ENCODE data around the gene RHOD. TPM values are rescaled to one million over a fixed set of nuclear protein-coding genes. Genes with fewer than 3 reads are reported as not detected.
A peak's percentile ranks its signal among the peaks of the same experiment; 100 is the strongest.

Gene RHOD
- total and polyA plus RNA-seq, 9 of the 15 experiments (the other 6 are each of a cell fraction or from before 2014, with no cell fraction given): not detected

GRCh38 chr11:67022341-67022933, 34.2 kb upstream of the RHOD start:
- Histone ChIP-seq H3K27ac (ENCODE audit: extremely low read depth, low read depth, low read length) (no peak overlapping the region), H4K20me1 (replicated peaks; ENCODE audit: control insufficient read depth, insufficient read depth, low read length) (no peaks in the 10 kb centered on the region), H3K4me2 (ENCODE audit: insufficient read depth, low read length) (no peak overlapping the region), H3K36me3 (ENCODE audit: control insufficient read depth, insufficient read depth, low read length) (no peaks in the 10 kb centered on the region), H3K9me1 (ENCODE audit: control insufficient read depth, insufficient read depth, low read length) (no peaks in the 10 kb centered on the region), H3K9ac (ENCODE audit: insufficient read depth in 1 of 2, low read depth in 2 of 2, low read length in 2 of 2) (no peak overlapping the region), H2AFZ (ENCODE audit: low read depth, low read length) (no peak overlapping the region), H3K9me3 (replicated peaks; ENCODE audit: control insufficient read depth, insufficient read depth, low read depth, low read length) (no peaks in the 10 kb centered on the region), H3K4me1 (replicated peaks in 1 of 2; ENCODE audit: control insufficient read depth in 2 of 2, insufficient read depth in 2 of 2, low read length in 2 of 2) (peaks cover 0 to 19% of the 10 kb centered on the region in 2 experiments; a peak in 2 of 5 replicates), H3K27me3 (ENCODE audit: control insufficient read depth in 2 of 2, insufficient read depth in 2 of 2, low read length in 2 of 2) (peaks cover 4 to 12% of the 10 kb centered on the region in 2 experiments; a peak in 1 of 5 replicates), H3K4me3 (no peak overlapping the region), H3K79me2 (ENCODE audit: control insufficient read depth, insufficient read depth, low read length) (no peaks in the 10 kb centered on the region)
- no TSS peak for BruUV-seq (replicated peaks)
- in situ Hi-C loops (cut with MboI) (no loop called here), intact Hi-C loops (cut with micrococcal nuclease) (no loop called here)
- peak; percentile 19 for FAIRE-seq
- no peak for DNase-seq (ENCODE audit: extremely low read depth in 1 of 4, low spot score in 3 of 4)
- no peak for ATAC-seq
- ChIA-PET CTCF (ENCODE audit: low intra/inter-chr PET ratio) (interaction anchor here (0.6 to 0.9 kb wide), 3 partner anchors 140 to 327 kb away, joined by 3 to 5 read pairs (median 3); no protein-coding TSS in a partner anchor), POLR2A (interaction anchor here (0.9 kb wide), 1 partner anchor 216 kb away, joined by 3 read pairs; no protein-coding TSS in a partner anchor)
- TF ChIP-seq RUNX1 (IDR thresholded peaks at IDR 0.05; ENCODE audit: low read depth) (no peak), NFIC (IDR thresholded peaks at IDR 0.05) (peak; percentile 85), EGR1 (conservative IDR thresholded peaks at IDR 0.05) (peak; percentile 76), NFYB (IDR thresholded peaks at IDR 0.05; ENCODE audit: extremely low read depth, insufficient read length) (no peak), ZNF76 (CRISPR knock-in tag; IDR thresholded peaks at IDR 0.05; ENCODE audit: borderline replicate concordance) (no peak), MCM7 (IDR thresholded peaks at IDR 0.05) (no peak), SNIP1 (IDR thresholded peaks at IDR 0.05; ENCODE audit: low read depth) (no peak)
- 53% methylated on average over 19 of the region's 20 CpGs for WGBS (ENCODE audit: insufficient coverage, low coverage, missing lambda C conversion rate)

Measured in K562 (cell line).